HCT116 (cell line): ENCODE data around the gene TRIM69. TPM values are rescaled to one million over a fixed set of nuclear protein-coding genes. Genes with fewer than 3 reads are reported as not detected.

Experiments
- ATAC-seq: fragments of 200-7000 bp; cut with Tn5 transposase; 2 replicates; pipeline ENCODE4 v1.9.1; 2020; ENCODE audit warnings: mild to moderate bottlenecking, moderate library complexity
- BruUV-seq: library from RNA; stranded (reverse); fragments of 400-500 nt; replicated peaks from 2 replicates; lab custom pipeline; 2021; lab: Mats Ljungman, UMichigan
- CTCF ChIA-PET: fragments of 300-600 bp; sonication (Branson Sonifier 250); formaldehyde crosslinking; loops from one replicate; lab custom pipeline; 2021; ENCODE audit warnings: antibody characterized with exemption; lab: Charles Lee
- POLR2A ChIA-PET: fragments of 300-600, 350-600 bp; sonication (Branson Sonifier 250); formaldehyde crosslinking; loops from one replicate; lab custom pipeline; 2021; ENCODE audit warnings: antibody characterized with exemption; lab: Charles Lee
- RAD21 ChIA-PET, 2 experiments: fragments of 300-600 bp; sonication (Branson Sonifier 250); formaldehyde crosslinking; loops; one replicate each; lab custom pipeline; 2023; ENCODE audit warnings: low total read pairs in 2 of 2; ENCODE audit not compliant: uncharacterized antibody in 2 of 2, unreplicated experiment in 2 of 2, low non-redundant PET in 1 of 2; lab: Charles Lee
- DNase-seq: peaks from one replicate; pipeline ENCODE4 v3.0.0-alpha.2; 2010; ENCODE audit warnings: low read depth, low spot score
- H2AFZ ChIP-seq: fragments of 200-600 bp; shearing (Covaris generic), sonication (generic); 2 replicates; pipeline ENCODE4 v1.6.1; 2017; ENCODE audit warnings: low read depth, mixed run types, mixed read lengths, antibody characterized with exemption, low read length; ENCODE audit not compliant: poor library complexity, severe bottlenecking
- H3K27ac ChIP-seq: 2 replicates; pipeline ENCODE4 v1.5.1; 2012; ENCODE audit warnings: low read depth, low read length
- H3K27me3 ChIP-seq: fragments of 200-600 bp; sonication (generic); 2 replicates; pipeline ENCODE4 v1.6.1; 2016; ENCODE audit warnings: mixed run types, low read length, mixed read lengths; ENCODE audit not compliant: insufficient read depth
- H3K36me3 ChIP-seq, 2 experiments: fragments of 200-500 bp in 1 of 2; fragments of 200-600 bp in 1 of 2; sonication (Bioruptor generic) in 1 of 2; sonication (generic) in 1 of 2; 2 replicates each; pipeline versions ENCODE4 v1.5.1 to v1.6.1; 2014 to 2016; ENCODE audit warnings: low read length in 2 of 2, inconsistent platforms in 1 of 2, mixed read lengths in 1 of 2, mixed run types in 1 of 2; ENCODE audit not compliant: insufficient read depth in 2 of 2, control insufficient read depth in 1 of 2
- H3K4me1 ChIP-seq, 2 experiments: fragments of 200-600 bp in 1 of 2; sonication (generic) in 1 of 2; 2 replicates each; pipeline versions ENCODE4 v1.5.1 to v1.6.1; 2012 to 2017; ENCODE audit warnings: low read length in 2 of 2, inconsistent platforms in 1 of 2, mild to moderate bottlenecking in 1 of 2, mixed read lengths in 1 of 2, mixed run types in 1 of 2, moderate library complexity in 1 of 2; ENCODE audit not compliant: insufficient read depth in 2 of 2, control insufficient read depth in 1 of 2
- H3K4me2 ChIP-seq: fragments of 200-600 bp; sonication (generic); 2 replicates; pipeline ENCODE4 v1.6.1; 2017; ENCODE audit warnings: mixed run types, low read length, mixed read lengths
- H3K4me3 ChIP-seq, 2 experiments: fragments of 200-600 bp in 1 of 2; sonication (generic) in 1 of 2; replicated peaks in 1 of 2; 2 replicates each; pipeline ENCODE4 v1.5.1; 2011 to 2016; ENCODE audit warnings: low read length in 2 of 2, control low read depth in 1 of 2, low read depth in 1 of 2, mild to moderate bottlenecking in 1 of 2, mixed read lengths in 1 of 2, mixed run types in 1 of 2
- H3K79me2 ChIP-seq: fragments of 200-600 bp; sonication (generic); 2 replicates; pipeline ENCODE4 v1.6.1; 2017; ENCODE audit warnings: mild to moderate bottlenecking, mixed run types, low read length, moderate library complexity, mixed read lengths; ENCODE audit not compliant: insufficient read depth
- H3K9ac ChIP-seq: fragments of 200-600 bp; sonication (generic); 2 replicates; pipeline ENCODE4 v1.6.1; 2016; ENCODE audit warnings: low read length, mixed read lengths
- H3K9me2 ChIP-seq: fragments of 200-600 bp; sonication (generic), shearing (Covaris generic); 2 replicates; pipeline ENCODE4 v1.6.1; 2017; ENCODE audit warnings: mixed run types, mild to moderate bottlenecking, moderate library complexity; ENCODE audit not compliant: insufficient read depth
- H3K9me3 ChIP-seq, 2 experiments: fragments of 200-500 bp in 1 of 2; fragments of 200-600 bp in 1 of 2; sonication (Bioruptor generic) in 1 of 2; sonication (generic) in 1 of 2; 2 replicates each; pipeline ENCODE4 v1.6.1; 2014 to 2017; ENCODE audit warnings: low read length in 2 of 2, mixed read lengths in 2 of 2, inconsistent platforms in 1 of 2, low read depth in 1 of 2, mild to moderate bottlenecking in 1 of 2, mixed run types in 1 of 2, moderate library complexity in 1 of 2; ENCODE audit not compliant: control insufficient read depth in 1 of 2, insufficient read depth in 1 of 2
- H4K20me1 ChIP-seq: fragments of 200-600 bp; sonication (generic), shearing (Covaris generic); 2 replicates; pipeline ENCODE4 v1.6.1; 2017; ENCODE audit warnings: mixed run types, mild to moderate bottlenecking, moderate library complexity; ENCODE audit not compliant: insufficient read depth
- ATF3 ChIP-seq: IDR thresholded peaks from 2 replicates; pipeline ENCODE4 v1.6.1; 2012
- CTCF ChIP-seq, 3 experiments: fragments of 200-600 bp in 1 of 3; sonication (generic) in 1 of 3; IDR thresholded peaks in 2 of 3; conservative IDR thresholded peaks in 1 of 3; 2 replicates each; pipeline ENCODE4 v1.5.1; 2012 to 2017; ENCODE audit warnings: low read depth in 2 of 3, low read length in 2 of 3, antibody characterized with exemption in 1 of 3, borderline replicate concordance in 1 of 3, control low read depth in 1 of 3, mild to moderate bottlenecking in 1 of 3, mixed read lengths in 1 of 3, mixed run types in 1 of 3, moderate library complexity in 1 of 3; ENCODE audit not compliant: insufficient read depth in 1 of 3
- EGR1 ChIP-seq: IDR thresholded peaks from 2 replicates; pipeline ENCODE4 v1.6.1; 2012; ENCODE audit warnings: low read depth
- EZH2 ChIP-seq: fragments of 200-600 bp; sonication (generic); IDR thresholded peaks from 2 replicates; pipeline ENCODE4 v1.6.1; 2017; ENCODE audit warnings: antibody characterized with exemption, mixed run types
- EZH2phosphoT487 ChIP-seq: fragments of 200-600 bp; IDR thresholded peaks from 2 replicates; pipeline ENCODE4 v1.6.1; 2018; ENCODE audit warnings: antibody characterized with exemption, borderline replicate concordance
- FOSL1 ChIP-seq: IDR thresholded peaks from 2 replicates; pipeline ENCODE4 v1.6.1; 2012; ENCODE audit warnings: low read depth
- POLR2AphosphoS5 ChIP-seq: IDR thresholded peaks from 2 replicates; pipeline ENCODE4 v1.6.1; 2011; ENCODE audit warnings: mild to moderate bottlenecking, low read depth, low read length, moderate library complexity
- REST ChIP-seq: IDR thresholded peaks from 2 replicates; pipeline ENCODE4 v1.6.1; 2012; ENCODE audit warnings: low read depth
- SP1 ChIP-seq: IDR thresholded peaks from 2 replicates; pipeline ENCODE4 v1.6.1; 2012; ENCODE audit warnings: low read depth
- SRF ChIP-seq: IDR thresholded peaks from 2 replicates; pipeline ENCODE4 v1.6.1; 2012; ENCODE audit warnings: low read depth
- TCF7L2 ChIP-seq: IDR thresholded peaks from 2 replicates; pipeline ENCODE4 v1.7.0; 2011; ENCODE audit warnings: borderline replicate concordance, inconsistent platforms; ENCODE audit not compliant: insufficient read depth, insufficient read length; ENCODE audit errors: extremely low read depth
- YY1 ChIP-seq: IDR thresholded peaks from 2 replicates; pipeline ENCODE4 v1.6.1; 2011; ENCODE audit warnings: low read length, low read depth, moderate library complexity, mild to moderate bottlenecking; ENCODE audit not compliant: insufficient replicate concordance; ENCODE audit errors: extremely low read depth
- ZFX ChIP-seq: fragments of 450-650 bp; IDR thresholded peaks from 2 replicates; pipeline ENCODE4 v1.6.1; 2017
- ZNF274 ChIP-seq: fragments of 200-500 bp; sonication (Bioruptor generic); IDR thresholded peaks from 2 replicates; pipeline ENCODE4 v1.6.1; 2014; ENCODE audit warnings: mild to moderate bottlenecking, low read depth, low read length, inconsistent platforms
- intact Hi-C: fragments of 100-400 bp; cut with micrococcal nuclease; formaldehyde crosslinking; loops from 2 replicates; pipeline ENCODE4 v1.10.0; 2022
- total RNA-seq: library from RNA; stranded (reverse); gene quantifications from one replicate; pipeline ENCODE4 v1.2.1, GENCODE V29; 2021; ENCODE audit not compliant: unreplicated experiment

The TRIM69 gene
- total RNA-seq, 1 experiment from 2014 or later = 13.0 TPM

GRCh38 chr15:44692659-44693058 lies 43.7 kb upstream of the TRIM69 start:
- no peaks in the 10 kb centered on the region for H3K4me1 ChIP-seq
- intact Hi-C loops = no loop called here
- no peak for ATAC-seq
- no peak overlapping the region for H3K4me3 ChIP-seq
- no peaks in the 10 kb centered on the region for H4K20me1 ChIP-seq
- H3K36me3 ChIP-seq = no peaks in the 10 kb centered on the region
- H3K27me3 ChIP-seq = no peaks in the 10 kb centered on the region
- H3K4me2 ChIP-seq = no peak overlapping the region
- H3K9me3 ChIP-seq = no peaks in the 10 kb centered on the region
- no peak for TF ChIP-seq EZH2phosphoT487
- TF ChIP-seq SRF = no peak
- no peak for TF ChIP-seq REST
- TF ChIP-seq YY1 = no peak
- TF ChIP-seq EGR1 = no peak
- no peak for TF ChIP-seq CTCF (IDR thresholded peaks at IDR 0.05 in 2 of 3, conservative IDR thresholded peaks at IDR 0.05 in 1 of 3; ENCODE audit: borderline replicate concordance in 1 of 3, insufficient read depth in 1 of 3, low read depth in 2 of 3, low read length in 2 of 3)
- no peak for TF ChIP-seq EZH2
- no peak for TF ChIP-seq POLR2AphosphoS5
- no peak for TF ChIP-seq SP1
- TF ChIP-seq TCF7L2 = no peak
- TF ChIP-seq ZNF274 = no peak
- TF ChIP-seq ATF3 = no peak
- no peak for TF ChIP-seq ZFX
- no peak for TF ChIP-seq FOSL1
- no peak for DNase-seq
- H3K9ac ChIP-seq = no peak overlapping the region
- no peaks in the 10 kb centered on the region for H3K9me2 ChIP-seq
- POLR2A ChIA-PET = interaction anchor here (1.4 kb wide), 1 partner anchor 19 kb away, joined by 5 read pairs; the partner anchor contains the start of genes B2M and PATL2
- RAD21 ChIA-PET = no interaction called here
- no TSS peak for BruUV-seq
- H3K27ac ChIP-seq = no peak overlapping the region
- CTCF ChIA-PET = interaction anchor here (1.1 kb wide), 1 partner anchor 29 kb away, joined by 3 read pairs; the partner anchor contains the start of gene SPG11
- H2AFZ ChIP-seq = no peak overlapping the region
- H3K79me2 ChIP-seq = no peaks in the 10 kb centered on the region
